Activated naive CD4-positive, alpha-beta T cell treated with anti-CD3 and anti-CD28 coated beads, Interleukin-2, amount 10 ng/mL, durations not matched to agents 7 days and 5 days (primary cell): ENCODE measurements around the gene ZNF710.

Experiments used
- CTCF ChIA-PET: fragments of 350-600 bp; sonication (Branson Sonifier 250); formaldehyde crosslinking; loops from one replicate; lab custom pipeline; 2021; ENCODE audit warnings: antibody characterized with exemption; lab: Charles Lee
- DNase-seq: peaks from one replicate; pipeline ENCODE4 v3.0.0-alpha.2; 2020
- H3K27ac Mint-ChIP-seq: one replicate; pipeline ENCODE4 v1.8.0; 2021; ENCODE audit warnings: mild to moderate bottlenecking, moderate library complexity, mixed read lengths
- H3K27me3 Mint-ChIP-seq: one replicate; pipeline ENCODE4 v1.8.0; 2021; ENCODE audit warnings: mild to moderate bottlenecking, mixed read lengths
- H3K36me3 Mint-ChIP-seq: one replicate; pipeline ENCODE4 v1.8.0; 2021; ENCODE audit warnings: mixed read lengths
- H3K4me1 Mint-ChIP-seq: one replicate; pipeline ENCODE4 v1.8.0; 2021; ENCODE audit warnings: mixed read lengths
- H3K4me3 Mint-ChIP-seq: one replicate; pipeline ENCODE4 v1.8.0; 2021; ENCODE audit warnings: mild to moderate bottlenecking, moderate library complexity, mixed read lengths
- H3K9me3 Mint-ChIP-seq: one replicate; pipeline ENCODE4 v1.8.0; 2021; ENCODE audit warnings: mixed read lengths

Gene ZNF710

GRCh38 chr15:90083954-90084607 is 83.0 kb downstream of the ZNF710 start:
- Mint-ChIP-seq H3K4me3 (no peak overlapping the region), H3K36me3 (peaks cover 52% of the 10 kb centered on the region), H3K27me3 (no peaks in the 10 kb centered on the region), H3K4me1 (peaks cover 8% of the 10 kb centered on the region), H3K9me3 (no peaks in the 10 kb centered on the region), H3K27ac (no peak overlapping the region)
- DNase-seq = no peak
- CTCF ChIA-PET = interaction anchor here (1.5 to 2.0 kb wide), 2 partner anchors 186 to 323 kb away, joined by 3 to 6 read pairs; no protein-coding TSS in a partner anchor

- CTCF ChIA-PET = interaction anchor here (1.5 to 3.2 kb wide), 6 partner anchors 9 to 324 kb away, joined by 4 to 18 read pairs (median 8); no protein-coding TSS in a partner anchor
- Mint-ChIP-seq H3K9me3 (no peaks in the 10 kb centered on the region), H3K36me3 (peaks cover 60% of the 10 kb centered on the region), H3K4me3 (no peak overlapping the region), H3K27me3 (no peaks in the 10 kb centered on the region), H3K27ac (no peak overlapping the region), H3K4me1 (peaks cover 11% of the 10 kb centered on the region)
- no peak for DNase-seq
These were observed 83.8 kb downstream of the ZNF710 start for GRCh38 chr15:90084876-90085423.

GRCh38 chr15:90085565-90085964 is 84.4 kb downstream of the ZNF710 start:
- CTCF ChIA-PET = interaction anchor here (1.3 to 3.2 kb wide), 7 partner anchors 9 to 213 kb away, joined by 4 to 18 read pairs (median 6); no protein-coding TSS in a partner anchor
- Mint-ChIP-seq H3K27me3 (no peaks in the 10 kb centered on the region), H3K4me3 (no peak overlapping the region), H3K27ac (no peak overlapping the region), H3K4me1 (peaks cover 11% of the 10 kb centered on the region), H3K9me3 (no peaks in the 10 kb centered on the region), H3K36me3 (peaks cover 62% of the 10 kb centered on the region)
- DNase-seq = no peak

- H3K4me1 Mint-ChIP-seq = peaks cover 14% of the 10 kb centered on the region
- H3K36me3 Mint-ChIP-seq = peaks cover 70% of the 10 kb centered on the region
- no peak overlapping the region for H3K27ac Mint-ChIP-seq
- no peaks in the 10 kb centered on the region for H3K9me3 Mint-ChIP-seq
- CTCF ChIA-PET = interaction anchor here (0.9 to 3.2 kb wide), 11 partner anchors 11 to 214 kb away, joined by 3 to 18 read pairs (median 5); partner anchors contain the start of gene IDH2
- DNase-seq = peak; percentile 74
- H3K27me3 Mint-ChIP-seq = no peaks in the 10 kb centered on the region
- H3K4me3 Mint-ChIP-seq = no peak overlapping the region
These were observed 85.7 kb downstream of the ZNF710 start for GRCh38 chr15:90086868-90087268.

- Mint-ChIP-seq H3K9me3 (no peaks in the 10 kb centered on the region), H3K4me1 (peaks cover 14% of the 10 kb centered on the region), H3K36me3 (peaks cover 71% of the 10 kb centered on the region), H3K27me3 (no peaks in the 10 kb centered on the region), H3K27ac (peak overlapping the region; percentile 70), H3K4me3 (no peak overlapping the region)
- peak; percentile 55 for DNase-seq
- CTCF ChIA-PET = interaction anchor here (0.7 to 3.2 kb wide), 13 partner anchors 10 to 213 kb away, joined by 3 to 18 read pairs (median 4); partner anchors contain the start of gene IDH2
These were observed 86.5 kb downstream of the ZNF710 start for GRCh38 chr15:90087454-90088154.

GRCh38 chr15:90090226-90090848 is 89.2 kb downstream of the ZNF710 start:
- Mint-ChIP-seq H3K36me3 (peaks cover 65% of the 10 kb centered on the region), H3K27ac (peak overlapping the region; percentile 45), H3K9me3 (no peaks in the 10 kb centered on the region), H3K4me1 (peaks cover 35% of the 10 kb centered on the region), H3K4me3 (no peak overlapping the region), H3K27me3 (no peaks in the 10 kb centered on the region)
- CTCF ChIA-PET = interaction anchor here (1.1 kb wide), 1 partner anchor 19 kb away, joined by 4 read pairs; no protein-coding TSS in a partner anchor
- no peak for DNase-seq

GRCh38 chr15:90091156-90091931 is 90.2 kb downstream of the ZNF710 start:
- H3K4me3 Mint-ChIP-seq = no peak overlapping the region
- H3K4me1 Mint-ChIP-seq = peaks cover 45% of the 10 kb centered on the region
- H3K9me3 Mint-ChIP-seq = no peaks in the 10 kb centered on the region
- no peak for DNase-seq
- peaks cover 66% of the 10 kb centered on the region for H3K36me3 Mint-ChIP-seq
- no peaks in the 10 kb centered on the region for H3K27me3 Mint-ChIP-seq
- H3K27ac Mint-ChIP-seq = no peak overlapping the region
- CTCF ChIA-PET = interaction anchor here (1.3 kb wide), 1 partner anchor 11 kb away, joined by 3 read pairs; no protein-coding TSS in a partner anchor

GRCh38 chr15:90095521-90095959 is 94.4 kb downstream of the ZNF710 start:
- H3K9me3 Mint-ChIP-seq = no peaks in the 10 kb centered on the region
- H3K36me3 Mint-ChIP-seq = peaks cover 44% of the 10 kb centered on the region
- peak overlapping the region; percentile 90 for H3K27ac Mint-ChIP-seq
- no peaks in the 10 kb centered on the region for H3K27me3 Mint-ChIP-seq
- DNase-seq = no peak
- H3K4me1 Mint-ChIP-seq = peaks cover 74% of the 10 kb centered on the region
- H3K4me3 Mint-ChIP-seq = peak overlapping the region; percentile 39
- CTCF ChIA-PET = no interaction called here

- H3K9me3 Mint-ChIP-seq = no peaks in the 10 kb centered on the region
- H3K27me3 Mint-ChIP-seq = no peaks in the 10 kb centered on the region
- peaks cover 38% of the 10 kb centered on the region for H3K36me3 Mint-ChIP-seq
- H3K4me1 Mint-ChIP-seq = peaks cover 79% of the 10 kb centered on the region
- CTCF ChIA-PET = interaction anchor here (1.0 to 3.1 kb wide), 2 partner anchors 10 to 45 kb away, joined by 6 to 18 read pairs; no protein-coding TSS in a partner anchor
- H3K27ac Mint-ChIP-seq = peak overlapping the region; percentile 97
- peak; percentile 82 for DNase-seq
- peak overlapping the region; percentile 70 for H3K4me3 Mint-ChIP-seq
These were observed 96.4 kb downstream of the ZNF710 start for GRCh38 chr15:90097475-90097874.

- Mint-ChIP-seq H3K4me1 (peaks cover 82% of the 10 kb centered on the region), H3K9me3 (no peaks in the 10 kb centered on the region), H3K4me3 (peak overlapping the region; percentile 78), H3K27ac (peak overlapping the region; percentile 97), H3K27me3 (peaks cover 17% of the 10 kb centered on the region), H3K36me3 (peaks cover 30% of the 10 kb centered on the region)
- DNase-seq = peak; percentile 77
- CTCF ChIA-PET = interaction anchor here (0.9 to 3.1 kb wide), 4 partner anchors 12 to 65 kb away, joined by 3 to 18 read pairs (median 8); no protein-coding TSS in a partner anchor
These were observed 98.1 kb downstream of the ZNF710 start for GRCh38 chr15:90099072-90099867.

- CTCF ChIA-PET = interaction anchor here (0.9 to 3.1 kb wide), 3 partner anchors 13 to 66 kb away, joined by 4 to 18 read pairs (median 13); no protein-coding TSS in a partner anchor
- no peaks in the 10 kb centered on the region for H3K9me3 Mint-ChIP-seq
- H3K36me3 Mint-ChIP-seq = peaks cover 27% of the 10 kb centered on the region
These were observed 99.0 kb downstream of the ZNF710 start for GRCh38 chr15:90099868-90100831.

More at GRCh38 chr15:90099868-90100831, 99.0 kb downstream of the ZNF710 start:
- peak overlapping the region; percentile 78 for H3K4me3 Mint-ChIP-seq
- no peak for DNase-seq
- H3K4me1 Mint-ChIP-seq = peaks cover 73% of the 10 kb centered on the region
- H3K27me3 Mint-ChIP-seq = peaks cover 24% of the 10 kb centered on the region
- H3K27ac Mint-ChIP-seq = peak overlapping the region; percentile 97
